HG02610 (cell line): Measurements from ENCODE around the gene SCFD2.
A peak's percentile ranks its signal among the peaks of the same experiment; 100 is the strongest.
"Not testable (repeated sequence)": the region's sequence is repeated elsewhere in the genome, so short reads cannot be mapped to it uniquely, and the experiment has no call there.

ENCODE experiments used
- ATAC-seq: cut with Tn5 transposase; IDR thresholded peaks from one replicate; pipeline ENCODE4 v1.9.1; 2021; ENCODE audit warnings: mild to moderate bottlenecking, moderate library complexity; ENCODE audit not compliant: unreplicated experiment

SCFD2 gene

DNA sequence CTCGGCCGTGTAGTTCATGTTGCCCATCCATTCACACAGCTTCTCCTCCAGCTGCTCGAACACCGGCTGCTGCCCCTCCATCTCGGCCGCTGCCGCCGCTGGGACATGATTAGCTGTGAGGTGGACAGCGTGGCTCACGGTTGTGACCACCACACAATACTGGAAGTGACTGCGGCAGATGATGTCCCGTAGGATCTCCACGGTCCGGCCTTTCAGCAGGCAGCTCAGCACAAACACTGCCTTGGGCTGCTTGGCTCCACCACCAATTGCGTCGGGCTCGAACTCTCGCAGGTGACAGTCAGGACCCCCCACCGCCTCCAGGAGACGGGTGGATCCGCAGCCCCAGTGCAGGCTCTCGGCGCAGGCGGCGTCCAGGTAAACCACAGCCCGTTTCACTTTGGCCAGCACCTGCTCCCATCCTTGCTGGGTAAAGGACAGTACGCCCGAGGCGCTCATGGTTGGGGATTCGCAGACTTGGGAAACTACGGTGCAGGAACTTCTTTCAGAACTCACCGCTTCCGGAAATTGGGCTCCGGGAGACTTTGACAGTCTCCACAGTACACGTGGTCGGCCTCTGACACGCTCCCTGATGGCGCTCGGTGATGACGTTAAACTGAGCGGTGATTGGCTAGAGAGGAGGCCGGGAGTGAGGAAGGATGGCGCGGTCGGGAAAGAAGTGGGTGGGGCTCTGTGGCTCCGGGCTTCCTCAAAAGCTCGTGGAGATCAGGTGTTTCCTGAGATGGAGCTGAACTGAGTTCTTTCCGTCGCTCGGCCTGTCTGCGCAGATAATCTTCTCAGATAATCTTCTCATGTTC, at the start of gene SCFD2:
SCFD2 (minus strand) TSS at position 576 of the 815 bp plus-strand sequence.
- ATAC-seq: peak; percentile 97

DNA sequence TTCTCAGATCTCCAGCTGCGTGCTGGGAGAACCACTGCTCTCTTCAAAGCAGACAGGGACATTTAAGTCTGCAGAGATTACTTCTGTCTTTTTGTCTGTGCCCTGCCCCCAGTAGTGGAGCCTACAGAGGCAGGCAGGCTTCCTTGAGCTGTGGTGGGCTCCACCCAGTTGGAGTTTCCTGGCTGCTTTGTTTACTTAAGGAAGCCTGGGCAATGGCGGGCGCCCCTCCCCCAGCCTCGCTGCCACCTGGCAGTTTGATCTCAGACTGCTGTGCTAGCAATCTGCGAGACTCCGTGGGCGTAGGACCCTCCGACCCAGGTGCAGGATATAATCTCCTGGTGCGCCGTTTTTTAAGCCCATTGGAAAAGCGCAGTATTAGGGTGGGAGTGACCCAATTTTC, 43.6 kb upstream of the SCFD2 start:
- ATAC-seq: not testable (repeated sequence)

GRCh38 chr4:53380221-53380620, 14.4 kb upstream of the SCFD2 start:
- no peak for ATAC-seq

DNA sequence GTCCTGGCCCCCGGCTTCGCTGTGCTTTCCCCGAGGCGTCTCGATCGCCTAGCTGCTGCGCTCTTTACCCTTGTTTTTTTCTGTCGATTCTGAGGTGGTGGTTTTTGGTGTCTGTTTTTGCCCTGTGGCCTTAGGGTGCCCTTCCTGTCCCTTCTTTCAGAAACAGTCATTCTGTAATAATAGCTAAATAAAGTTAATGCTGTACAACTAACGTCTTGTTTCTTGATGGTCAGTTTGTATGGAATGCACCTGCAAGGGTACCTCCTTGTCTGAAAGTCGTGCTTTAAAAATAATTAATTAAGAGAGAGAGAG, 12.3 kb upstream of the SCFD2 start:
- no peak for ATAC-seq

DNA sequence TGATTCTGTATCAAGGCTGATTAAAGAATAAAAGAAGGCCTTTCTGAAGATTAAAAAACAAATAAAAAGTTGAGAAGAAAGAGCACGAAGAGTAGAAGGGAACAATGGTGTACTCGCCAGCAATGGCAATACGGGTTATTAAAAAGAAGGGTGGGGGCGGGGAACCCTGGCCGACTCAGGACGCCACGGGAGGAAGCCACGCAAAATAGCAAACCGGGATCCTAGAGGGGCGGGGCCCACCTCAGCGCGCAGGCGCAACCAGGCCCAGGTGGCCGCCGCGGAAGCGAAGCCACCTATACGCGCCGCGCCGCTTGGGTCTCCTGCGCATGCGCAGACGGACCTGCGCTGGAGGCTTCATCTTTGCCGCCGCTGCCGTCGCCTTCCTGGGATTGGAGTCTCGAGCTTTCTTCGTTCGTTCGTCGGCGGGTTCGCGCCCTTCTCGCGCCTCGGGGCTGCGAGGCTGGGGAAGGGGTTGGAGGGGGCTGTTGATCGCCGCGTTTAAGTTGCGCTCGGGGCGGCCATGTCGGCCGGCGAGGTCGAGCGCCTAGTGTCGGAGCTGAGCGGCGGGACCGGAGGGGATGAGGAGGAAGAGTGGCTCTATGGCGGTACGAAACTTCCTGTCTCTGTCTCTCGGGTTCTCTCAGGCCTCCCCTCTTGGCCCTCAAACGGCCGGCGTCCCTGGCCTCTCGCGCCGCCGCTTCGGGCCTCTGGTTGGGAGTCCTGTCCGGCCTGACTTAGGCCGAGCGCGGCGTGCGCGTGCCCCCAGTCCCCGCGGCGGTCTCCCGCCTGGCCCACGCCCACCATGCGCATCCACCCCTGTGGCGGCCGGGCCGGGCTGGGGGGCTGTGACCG, 11.7 kb upstream of the SCFD2 start, which contains the start of gene FIP1L1:
FIP1L1 (plus strand) TSS at position 323 of the 852 bp plus-strand sequence; CDS start at position 521, 198 bp downstream.
- ATAC-seq: peak; percentile 88

GRCh38 chr4:53376900-53377299, 11.0 kb upstream of the SCFD2 start:
- ATAC-seq: no peak

DNA sequence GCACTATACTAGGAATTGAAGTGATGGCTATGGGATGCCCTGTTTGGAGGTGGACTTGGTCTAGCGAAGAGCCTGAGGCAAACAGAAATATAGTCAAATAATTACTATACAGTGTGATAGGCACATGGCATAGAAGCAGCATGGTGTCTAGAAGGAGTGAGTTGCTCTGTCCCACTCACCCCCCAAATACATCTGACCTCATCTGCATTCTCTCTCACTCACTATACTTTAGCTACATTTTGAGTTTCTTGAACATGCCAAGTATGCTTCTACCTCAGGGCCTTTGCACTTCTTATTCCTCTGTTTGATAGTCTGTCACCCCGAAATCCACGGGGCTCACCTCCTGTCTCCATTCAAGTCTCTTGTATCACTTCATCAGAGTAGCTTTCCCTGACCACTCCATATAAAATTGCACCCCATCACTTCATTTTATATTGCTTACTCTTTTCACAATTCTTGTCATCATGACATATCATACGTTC, 9.0 kb upstream of the SCFD2 start:
- ATAC-seq: no peak

DNA sequence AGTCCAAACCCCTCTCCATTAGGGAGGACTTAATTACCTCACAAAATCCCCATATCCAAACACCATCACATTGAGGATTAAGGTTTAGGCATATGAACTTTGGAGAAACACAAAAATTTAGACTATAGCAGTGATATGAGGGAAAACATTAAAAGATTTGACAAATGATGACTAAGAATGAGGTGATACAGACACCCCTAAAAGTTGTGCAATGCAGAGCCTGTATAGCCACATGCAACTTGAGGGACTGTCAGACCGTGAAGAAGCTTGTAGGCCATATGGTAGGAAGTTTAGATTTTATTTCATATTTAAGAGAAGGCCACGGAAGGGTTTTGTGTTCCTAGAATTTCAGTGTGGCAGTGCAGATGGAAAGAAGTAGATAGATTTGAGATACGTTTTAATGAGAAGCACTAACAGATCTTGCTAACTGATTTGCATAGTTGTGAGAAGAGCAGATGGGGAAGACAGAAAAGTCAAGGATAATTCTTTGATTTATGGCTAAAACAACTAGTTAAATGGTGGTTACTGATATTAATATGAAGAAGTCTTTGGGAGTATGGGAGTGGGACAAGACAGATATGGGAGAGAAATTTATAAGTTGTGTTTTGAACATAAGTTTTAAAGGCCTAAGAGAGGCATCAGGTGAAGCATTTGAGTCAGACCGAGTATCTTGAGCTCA, 6.1 kb upstream of the SCFD2 start:
- ATAC-seq: no peak

DNA sequence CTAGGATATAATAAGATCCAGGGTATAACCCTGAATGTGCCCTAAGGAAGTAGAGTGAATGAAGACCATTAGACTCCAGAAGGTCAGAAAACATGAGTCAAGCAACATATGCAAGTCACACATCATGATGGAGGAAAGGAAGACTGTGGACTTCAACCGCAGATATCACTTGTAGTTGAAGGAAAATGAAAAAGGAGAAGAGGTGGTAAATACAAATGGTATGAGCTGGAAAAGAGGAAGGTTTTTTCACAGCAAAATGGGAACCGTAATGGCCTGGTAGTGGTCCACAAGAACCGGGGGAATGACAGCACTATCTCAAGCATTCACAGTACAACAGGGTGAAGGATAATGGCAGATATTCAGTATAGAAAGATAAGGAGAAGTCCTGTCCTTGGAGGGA, 5.2 kb upstream of the SCFD2 start:
- no peak for ATAC-seq

DNA sequence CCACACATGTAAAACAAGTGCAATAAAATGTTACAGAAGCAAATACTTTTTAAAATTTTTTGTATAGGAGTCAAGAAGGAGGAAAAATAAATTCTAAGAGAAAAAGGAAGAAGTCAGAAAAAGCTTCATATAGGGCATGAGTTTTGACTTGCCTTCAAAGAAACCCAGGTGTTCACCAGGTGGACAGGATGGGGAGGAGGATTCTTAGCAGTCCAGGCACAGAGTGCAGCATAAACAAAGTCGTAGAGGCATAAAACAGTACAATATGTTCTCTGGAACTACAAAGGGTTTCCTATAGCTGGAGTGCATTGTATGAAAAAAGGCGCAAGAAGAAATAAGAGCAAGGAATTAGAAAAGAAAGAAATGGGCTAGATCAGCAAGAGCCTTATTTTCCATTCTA, 1.9 kb upstream of the SCFD2 start:
- ATAC-seq: no peak

GRCh38 chr4:53366301-53366716, 448 bp upstream of the SCFD2 start:
- ATAC-seq: no peak

DNA sequence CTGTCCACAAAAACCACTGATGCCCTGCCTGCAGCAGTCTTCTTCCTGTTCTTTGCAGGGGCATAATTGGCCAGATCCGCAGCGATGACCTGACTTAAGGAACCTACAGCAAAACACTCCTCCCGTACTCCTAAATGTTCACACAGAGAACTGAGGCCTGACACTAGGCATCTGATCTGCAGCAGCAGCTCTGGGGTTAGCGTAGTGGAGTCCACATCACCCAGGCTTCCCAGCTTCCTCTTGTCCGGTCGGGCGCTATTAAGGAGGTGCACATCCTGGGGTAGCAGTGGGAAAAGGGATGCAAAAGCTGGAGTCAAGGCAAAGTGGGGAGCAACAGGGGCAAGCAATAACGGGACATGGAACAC, 758 bp downstream of the SCFD2 start:
- ATAC-seq: peak; percentile 17

- ATAC-seq: no peak
These were observed 1.2 kb downstream of the SCFD2 start for GRCh38 chr4:53364624-53365023.

GRCh38 chr4:53362093-53362492, 3.8 kb downstream of the SCFD2 start:
- no peak for ATAC-seq

DNA sequence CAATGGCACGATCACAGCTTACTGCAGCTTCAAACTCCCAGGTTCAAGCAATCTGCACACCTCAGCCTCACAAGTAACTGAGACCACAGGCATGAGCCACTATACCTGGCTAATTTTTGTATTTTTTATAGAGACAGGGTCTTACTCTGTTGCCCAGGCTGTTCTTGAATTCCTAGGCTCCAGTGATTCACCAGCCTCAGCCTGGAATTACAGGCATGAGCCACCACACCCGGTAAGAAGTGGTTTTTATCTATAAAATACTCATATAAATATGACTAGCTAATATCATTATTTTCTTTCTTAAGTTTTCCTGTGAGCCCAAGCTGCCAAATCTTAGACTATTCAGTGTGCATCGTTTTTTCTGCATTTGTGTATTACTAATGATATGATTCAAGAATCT, 4.4 kb downstream of the SCFD2 start:
- ATAC-seq: no peak

- ATAC-seq: peak; percentile 61
These were observed 9.8 kb downstream of the SCFD2 start for GRCh38 chr4:53355930-53356521.

- no peak for ATAC-seq
These were observed 11.7 kb downstream of the SCFD2 start for GRCh38 chr4:53354012-53354722.

DNA sequence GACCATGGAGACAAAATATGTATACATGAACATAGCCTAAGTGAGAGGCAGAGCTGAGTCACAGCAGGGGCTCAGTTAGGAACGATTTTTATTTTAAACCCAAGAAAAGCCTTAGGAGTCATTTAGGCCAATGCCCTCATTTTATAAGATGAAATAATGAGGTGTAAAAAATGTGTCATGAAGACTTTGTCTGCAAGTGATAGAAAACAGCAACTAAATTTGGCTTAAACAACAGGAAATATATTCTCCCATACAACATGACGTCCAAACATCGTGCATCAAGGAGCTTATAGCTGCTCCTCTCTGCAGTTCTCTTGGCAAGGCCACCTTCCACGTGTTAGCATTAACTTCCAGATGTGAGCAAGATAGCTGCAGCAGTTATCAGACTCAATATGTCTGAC, 16.8 kb downstream of the SCFD2 start:
- no peak for ATAC-seq

DNA sequence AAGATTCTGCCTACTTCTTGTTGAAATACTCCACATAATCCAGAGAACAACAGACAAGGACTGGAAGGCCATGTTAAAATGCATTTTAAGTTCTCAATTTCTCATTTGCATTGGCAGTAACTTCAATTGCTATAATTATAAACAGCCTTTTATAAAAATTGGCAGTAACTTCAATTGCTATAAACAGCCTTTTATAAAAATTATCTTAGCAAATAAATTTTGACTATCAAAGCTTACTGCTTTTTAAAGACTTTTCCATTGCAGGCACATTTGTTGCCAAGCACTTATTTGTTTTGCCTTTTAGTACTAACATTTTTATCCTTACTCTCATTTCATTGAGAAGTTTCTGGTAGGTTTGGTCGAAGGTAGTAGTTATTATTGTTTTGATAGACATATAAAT, 17.8 kb downstream of the SCFD2 start:
- ATAC-seq: no peak
